B cell (primary cell): ENCODE measurements around the gene PLXNA3.

Experiments used
- EZH2 ChIP-seq: IDR thresholded peaks from 2 replicates; pipeline ENCODE4 v1.6.1; 2012; ENCODE audit warnings: borderline replicate concordance, low read depth, mild to moderate bottlenecking, moderate library complexity, low read length; ENCODE audit not compliant: insufficient read depth, poor library complexity, severe bottlenecking
- TF ChIP-seq, protein P1 (sequence below): fragments of 200-600 bp; IDR thresholded peaks from one replicate; pipeline ENCODE4 v1.8.0; 2022; ENCODE audit warnings: antibody characterized with exemption, mild to moderate bottlenecking

DNA sequence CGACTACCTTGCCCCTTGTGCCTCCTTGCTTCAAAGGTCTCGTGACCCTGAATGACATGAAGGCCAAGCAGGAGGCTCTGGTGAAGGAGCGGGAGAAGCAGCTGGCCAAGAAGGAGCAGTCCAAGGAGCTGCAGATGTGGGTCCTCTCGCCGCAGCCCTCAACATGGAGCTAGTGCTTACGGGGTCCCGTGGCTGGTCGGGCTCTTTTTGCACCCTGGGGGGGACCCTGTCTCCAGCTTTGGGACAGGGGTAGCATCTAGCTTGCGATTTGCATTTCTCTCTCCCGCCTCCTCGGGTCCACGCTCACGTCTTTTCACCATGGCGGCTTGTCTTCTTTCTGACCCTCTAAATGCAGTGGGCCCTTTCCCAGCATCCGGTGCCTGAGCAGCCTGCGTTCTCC, 12.3 kb upstream of the PLXNA3 start:
- TF ChIP-seq, protein P1, sequence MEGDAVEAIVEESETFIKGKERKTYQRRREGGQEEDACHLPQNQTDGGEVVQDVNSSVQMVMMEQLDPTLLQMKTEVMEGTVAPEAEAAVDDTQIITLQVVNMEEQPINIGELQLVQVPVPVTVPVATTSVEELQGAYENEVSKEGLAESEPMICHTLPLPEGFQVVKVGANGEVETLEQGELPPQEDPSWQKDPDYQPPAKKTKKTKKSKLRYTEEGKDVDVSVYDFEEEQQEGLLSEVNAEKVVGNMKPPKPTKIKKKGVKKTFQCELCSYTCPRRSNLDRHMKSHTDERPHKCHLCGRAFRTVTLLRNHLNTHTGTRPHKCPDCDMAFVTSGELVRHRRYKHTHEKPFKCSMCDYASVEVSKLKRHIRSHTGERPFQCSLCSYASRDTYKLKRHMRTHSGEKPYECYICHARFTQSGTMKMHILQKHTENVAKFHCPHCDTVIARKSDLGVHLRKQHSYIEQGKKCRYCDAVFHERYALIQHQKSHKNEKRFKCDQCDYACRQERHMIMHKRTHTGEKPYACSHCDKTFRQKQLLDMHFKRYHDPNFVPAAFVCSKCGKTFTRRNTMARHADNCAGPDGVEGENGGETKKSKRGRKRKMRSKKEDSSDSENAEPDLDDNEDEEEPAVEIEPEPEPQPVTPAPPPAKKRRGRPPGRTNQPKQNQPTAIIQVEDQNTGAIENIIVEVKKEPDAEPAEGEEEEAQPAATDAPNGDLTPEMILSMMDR: no peak
- no peak for TF ChIP-seq EZH2
